ENCODE data around the gene WBP1L.

Gene WBP1L

DNA sequence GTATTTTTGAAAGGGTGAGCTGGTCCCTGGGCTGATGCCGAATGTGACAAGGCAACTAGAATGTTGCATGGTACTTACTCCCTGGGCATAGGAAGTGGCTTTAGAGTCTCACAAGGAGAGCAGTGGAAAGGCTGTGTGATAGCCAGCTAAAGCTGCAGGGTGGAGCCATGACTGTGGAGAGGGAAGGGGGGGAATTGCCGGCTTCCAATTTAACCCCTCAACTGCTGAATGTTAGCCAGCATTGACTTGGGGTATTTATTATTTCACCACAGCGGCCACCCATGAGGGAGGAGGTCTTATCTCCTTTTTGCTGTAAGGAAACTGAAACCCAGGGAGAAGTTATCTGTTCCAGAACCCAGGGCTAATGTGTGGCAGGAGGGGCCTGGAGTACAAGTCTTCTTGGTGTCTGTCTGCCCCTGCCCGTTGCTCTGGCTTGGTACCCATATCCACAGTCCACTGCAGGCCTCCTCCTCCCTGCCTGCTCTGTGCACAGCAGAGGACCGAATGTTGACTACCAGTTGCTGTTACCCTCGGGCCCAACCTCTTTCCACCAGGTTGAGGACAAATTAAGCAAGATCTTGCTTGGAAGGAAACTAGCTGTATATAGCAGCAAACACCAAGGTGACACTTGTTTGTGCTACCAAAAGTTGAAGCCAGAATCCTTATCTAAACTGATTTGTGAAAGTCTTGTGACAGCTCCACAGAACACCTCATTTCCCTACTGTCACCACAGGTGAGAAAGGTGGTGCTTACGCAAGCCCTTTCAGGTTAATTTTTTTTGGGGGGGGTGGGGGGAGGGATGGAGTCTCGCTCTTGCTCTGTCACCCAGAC lies 37.6 kb downstream of the WBP1L start:
- TF ChIP-seq, protein P1, sequence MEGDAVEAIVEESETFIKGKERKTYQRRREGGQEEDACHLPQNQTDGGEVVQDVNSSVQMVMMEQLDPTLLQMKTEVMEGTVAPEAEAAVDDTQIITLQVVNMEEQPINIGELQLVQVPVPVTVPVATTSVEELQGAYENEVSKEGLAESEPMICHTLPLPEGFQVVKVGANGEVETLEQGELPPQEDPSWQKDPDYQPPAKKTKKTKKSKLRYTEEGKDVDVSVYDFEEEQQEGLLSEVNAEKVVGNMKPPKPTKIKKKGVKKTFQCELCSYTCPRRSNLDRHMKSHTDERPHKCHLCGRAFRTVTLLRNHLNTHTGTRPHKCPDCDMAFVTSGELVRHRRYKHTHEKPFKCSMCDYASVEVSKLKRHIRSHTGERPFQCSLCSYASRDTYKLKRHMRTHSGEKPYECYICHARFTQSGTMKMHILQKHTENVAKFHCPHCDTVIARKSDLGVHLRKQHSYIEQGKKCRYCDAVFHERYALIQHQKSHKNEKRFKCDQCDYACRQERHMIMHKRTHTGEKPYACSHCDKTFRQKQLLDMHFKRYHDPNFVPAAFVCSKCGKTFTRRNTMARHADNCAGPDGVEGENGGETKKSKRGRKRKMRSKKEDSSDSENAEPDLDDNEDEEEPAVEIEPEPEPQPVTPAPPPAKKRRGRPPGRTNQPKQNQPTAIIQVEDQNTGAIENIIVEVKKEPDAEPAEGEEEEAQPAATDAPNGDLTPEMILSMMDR (IDR thresholded peaks at IDR 0.05; ENCODE audit: insufficient read depth, low read length) = no peak
- TF ChIP-seq POLR2AphosphoS5 (IDR thresholded peaks at IDR 0.05; ENCODE audit: low read depth) = no peak
- no peak for TF ChIP-seq SPI1 (IDR thresholded peaks at IDR 0.05; ENCODE audit: borderline replicate concordance, low read depth)
- TF ChIP-seq GABPA (IDR thresholded peaks at IDR 0.05; ENCODE audit: low read depth) = no peak
- Histone ChIP-seq H3K4me3 (replicated peaks; ENCODE audit: insufficient read depth, low read length) (no peak overlapping the region), H3K27me3 (ENCODE audit: insufficient read depth, poor library complexity, severe bottlenecking) (no peaks in the 10 kb centered on the region), H3K27ac (replicated peaks) (no peak overlapping the region)
- DNase-seq (ENCODE audit: low read depth in 1 of 2, low spot score in 1 of 2) = no peak

DNA sequence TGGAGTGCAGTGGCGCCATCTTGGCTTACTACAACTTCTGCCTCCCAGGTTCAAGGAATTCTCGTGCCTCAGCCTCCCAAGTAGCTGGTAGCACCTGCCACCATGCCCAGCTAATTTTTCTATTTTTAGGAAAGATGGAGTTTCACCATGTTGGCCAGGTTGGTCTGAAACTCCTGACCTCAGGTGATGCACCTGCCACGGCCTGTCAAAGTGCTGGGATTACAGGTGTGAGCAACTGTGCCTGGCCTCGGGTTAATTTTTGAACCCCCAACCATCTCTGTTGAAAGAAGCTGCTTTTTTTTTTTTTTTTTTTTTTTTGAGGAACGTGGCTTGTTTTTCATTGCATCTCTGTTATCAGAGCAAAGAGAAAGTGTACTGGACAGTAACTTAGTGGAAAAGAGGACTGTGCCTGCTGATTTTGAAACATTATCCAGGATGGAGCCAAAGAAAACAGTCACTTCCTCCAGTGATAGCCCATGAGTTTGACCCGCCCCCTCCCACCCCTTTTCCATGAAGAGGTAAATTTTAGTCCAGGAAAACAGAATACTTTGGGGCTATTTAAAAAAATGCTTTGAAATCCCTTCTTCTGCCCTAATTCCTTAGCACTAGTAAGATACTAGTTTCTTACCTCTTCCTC lies 38.3 kb downstream of the WBP1L start:
- Histone ChIP-seq H3K27ac (replicated peaks) (no peak overlapping the region), H3K4me3 (replicated peaks; ENCODE audit: insufficient read depth, low read length) (no peak overlapping the region), H3K27me3 (ENCODE audit: insufficient read depth, poor library complexity, severe bottlenecking) (no peaks in the 10 kb centered on the region)
- DNase-seq (ENCODE audit: low read depth in 1 of 2, low spot score in 1 of 2) = no peak
- TF ChIP-seq, protein P1 (IDR thresholded peaks at IDR 0.05; ENCODE audit: insufficient read depth, low read length) = no peak
- TF ChIP-seq POLR2AphosphoS5 (IDR thresholded peaks at IDR 0.05; ENCODE audit: low read depth) (no peak), SPI1 (IDR thresholded peaks at IDR 0.05; ENCODE audit: borderline replicate concordance, low read depth) (no peak), GABPA (IDR thresholded peaks at IDR 0.05; ENCODE audit: low read depth) (no peak)
- TF ChIP-seq, protein P2, sequence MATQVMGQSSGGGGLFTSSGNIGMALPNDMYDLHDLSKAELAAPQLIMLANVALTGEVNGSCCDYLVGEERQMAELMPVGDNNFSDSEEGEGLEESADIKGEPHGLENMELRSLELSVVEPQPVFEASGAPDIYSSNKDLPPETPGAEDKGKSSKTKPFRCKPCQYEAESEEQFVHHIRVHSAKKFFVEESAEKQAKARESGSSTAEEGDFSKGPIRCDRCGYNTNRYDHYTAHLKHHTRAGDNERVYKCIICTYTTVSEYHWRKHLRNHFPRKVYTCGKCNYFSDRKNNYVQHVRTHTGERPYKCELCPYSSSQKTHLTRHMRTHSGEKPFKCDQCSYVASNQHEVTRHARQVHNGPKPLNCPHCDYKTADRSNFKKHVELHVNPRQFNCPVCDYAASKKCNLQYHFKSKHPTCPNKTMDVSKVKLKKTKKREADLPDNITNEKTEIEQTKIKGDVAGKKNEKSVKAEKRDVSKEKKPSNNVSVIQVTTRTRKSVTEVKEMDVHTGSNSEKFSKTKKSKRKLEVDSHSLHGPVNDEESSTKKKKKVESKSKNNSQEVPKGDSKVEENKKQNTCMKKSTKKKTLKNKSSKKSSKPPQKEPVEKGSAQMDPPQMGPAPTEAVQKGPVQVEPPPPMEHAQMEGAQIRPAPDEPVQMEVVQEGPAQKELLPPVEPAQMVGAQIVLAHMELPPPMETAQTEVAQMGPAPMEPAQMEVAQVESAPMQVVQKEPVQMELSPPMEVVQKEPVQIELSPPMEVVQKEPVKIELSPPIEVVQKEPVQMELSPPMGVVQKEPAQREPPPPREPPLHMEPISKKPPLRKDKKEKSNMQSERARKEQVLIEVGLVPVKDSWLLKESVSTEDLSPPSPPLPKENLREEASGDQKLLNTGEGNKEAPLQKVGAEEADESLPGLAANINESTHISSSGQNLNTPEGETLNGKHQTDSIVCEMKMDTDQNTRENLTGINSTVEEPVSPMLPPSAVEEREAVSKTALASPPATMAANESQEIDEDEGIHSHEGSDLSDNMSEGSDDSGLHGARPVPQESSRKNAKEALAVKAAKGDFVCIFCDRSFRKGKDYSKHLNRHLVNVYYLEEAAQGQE (IDR thresholded peaks at IDR 0.05; ENCODE audit: insufficient replicate concordance, low read depth) = no peak

DNA sequence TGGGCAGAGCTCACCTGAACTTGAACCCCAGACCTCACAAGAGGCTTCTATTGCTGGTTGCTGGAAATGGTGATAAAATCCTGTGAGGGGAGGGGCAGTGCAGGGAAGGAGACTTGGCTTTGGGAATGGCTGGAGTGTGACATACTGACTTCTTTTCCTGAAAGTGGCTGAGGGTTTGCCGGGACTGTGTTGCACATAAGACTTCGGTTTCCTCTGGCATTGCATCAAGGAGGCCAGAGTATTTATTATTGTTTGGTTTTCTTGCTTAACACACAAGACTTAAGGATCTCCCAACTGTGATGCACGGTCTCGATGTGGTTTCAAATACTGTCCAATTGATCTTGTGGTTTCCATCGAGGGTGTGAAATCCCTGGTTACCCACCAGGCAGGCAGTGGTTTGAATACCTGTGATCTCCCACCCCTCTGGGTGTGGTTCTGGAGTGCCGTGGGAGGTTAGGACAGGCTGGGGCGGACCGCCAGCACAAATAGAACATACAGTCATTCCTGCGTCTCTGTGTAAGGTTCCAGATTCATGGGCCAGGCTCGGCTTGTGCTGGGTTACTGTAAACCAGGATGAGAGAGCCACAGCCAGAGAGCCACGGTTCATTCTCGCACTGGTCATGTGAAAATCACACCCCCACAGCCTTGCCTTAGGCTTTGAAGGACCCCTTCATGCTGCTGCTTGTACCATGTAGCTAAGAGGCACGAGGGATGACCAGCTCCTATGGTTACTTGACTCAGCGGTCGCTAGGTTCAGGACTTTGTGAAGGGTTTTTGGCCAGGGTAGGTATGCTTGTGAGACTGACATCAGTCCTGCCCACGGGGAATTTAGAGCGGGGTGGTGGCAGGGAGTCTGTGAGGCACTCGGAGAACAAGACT lies 39.2 kb downstream of the WBP1L start:
- Histone ChIP-seq H3K4me3 (replicated peaks; ENCODE audit: insufficient read depth, low read length) (no peak overlapping the region), H3K27me3 (ENCODE audit: insufficient read depth, poor library complexity, severe bottlenecking) (no peaks in the 10 kb centered on the region)

More for the DNA sequence above, 39.2 kb downstream of the WBP1L start:
- 0 out of 2 replicates have a peak overlapping the region, but pooled peaks have one; percentile 9 for H3K27ac ChIP-seq (replicated peaks)
- DNase-seq (ENCODE audit: low read depth in 1 of 2, low spot score in 1 of 2) = no peak
- TF ChIP-seq, protein P1 (IDR thresholded peaks at IDR 0.05; ENCODE audit: insufficient read depth, low read length) = no peak
- TF ChIP-seq POLR2AphosphoS5 (IDR thresholded peaks at IDR 0.05; ENCODE audit: low read depth) (no peak), GABPA (IDR thresholded peaks at IDR 0.05; ENCODE audit: low read depth) (no peak), SPI1 (IDR thresholded peaks at IDR 0.05; ENCODE audit: borderline replicate concordance, low read depth) (no peak)
- TF ChIP-seq, protein P2 (IDR thresholded peaks at IDR 0.05; ENCODE audit: insufficient replicate concordance, low read depth) = no peak

All from HL-60 (cell line).